T-helper 2 cell treated with Interferon-gamma antibody and Interleukin-4, amounts not matched to agents 100 ng/mL and 5 ng/mL, for 36 hours (primary cell): Measurements from ENCODE around the gene PF4V1. TPM values are rescaled to one million over a fixed set of nuclear protein-coding genes. Genes with fewer than 3 reads are reported as not detected.
"Not testable (repeated sequence)": the region's sequence is repeated elsewhere in the genome, so short reads cannot be mapped to it uniquely, and the experiment has no call there.

Experiments used
- intact Hi-C: fragments of 100-400 bp; cut with micrococcal nuclease; formaldehyde crosslinking; loops from one replicate; pipeline ENCODE4 v1.15.1; 2023
- total RNA-seq: library from RNA; stranded (reverse); gene quantifications from 2 replicates; pipeline ENCODE4 v1.2.3, GENCODE V29; 2022

Gene PF4V1
- total RNA-seq, 1 donor from 2014 or later = not detected

DNA sequence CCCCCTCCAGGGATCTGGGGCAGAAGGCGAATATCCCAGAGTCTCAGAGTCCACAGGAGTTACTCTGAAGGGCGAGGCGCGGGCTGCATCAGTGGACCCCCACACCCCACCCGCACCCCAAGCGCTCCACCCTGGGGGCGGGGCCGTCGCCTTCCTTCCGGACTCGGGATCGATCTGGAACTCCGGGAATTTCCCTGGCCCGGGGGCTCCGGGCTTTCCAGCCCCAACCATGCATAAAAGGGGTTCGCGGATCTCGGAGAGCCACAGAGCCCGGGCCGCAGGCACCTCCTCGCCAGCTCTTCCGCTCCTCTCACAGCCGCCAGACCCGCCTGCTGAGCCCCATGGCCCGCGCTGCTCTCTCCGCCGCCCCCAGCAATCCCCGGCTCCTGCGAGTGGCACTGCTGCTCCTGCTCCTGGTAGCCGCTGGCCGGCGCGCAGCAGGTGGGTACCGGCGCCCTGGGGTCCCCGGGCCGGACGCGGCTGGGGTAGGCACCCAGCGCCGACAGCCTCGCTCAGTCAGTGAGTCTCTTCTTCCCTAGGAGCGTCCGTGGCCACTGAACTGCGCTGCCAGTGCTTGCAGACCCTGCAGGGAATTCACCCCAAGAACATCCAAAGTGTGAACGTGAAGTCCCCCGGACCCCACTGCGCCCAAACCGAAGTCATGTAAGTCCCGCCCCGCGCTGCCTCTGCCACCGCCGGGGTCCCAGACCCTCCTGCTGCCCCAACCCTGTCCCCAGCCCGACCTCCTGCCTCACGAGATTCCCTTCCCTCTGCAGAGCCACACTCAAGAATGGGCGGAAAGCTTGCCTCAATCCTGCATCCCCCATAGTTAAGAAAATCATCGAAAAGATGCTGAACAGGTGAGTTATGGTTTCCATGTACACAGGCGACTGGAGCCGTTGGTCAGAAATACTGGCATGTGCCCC lies 16.3 kb downstream of the PF4V1 start, which contains the start of gene CXCL1:
Gene CXCL1, plus strand, starts transcription at position 264 of the 926 bp plus-strand sequence. Its CDS starts 78 bp downstream, at position 342.
- intact Hi-C loops = no loop called here

DNA sequence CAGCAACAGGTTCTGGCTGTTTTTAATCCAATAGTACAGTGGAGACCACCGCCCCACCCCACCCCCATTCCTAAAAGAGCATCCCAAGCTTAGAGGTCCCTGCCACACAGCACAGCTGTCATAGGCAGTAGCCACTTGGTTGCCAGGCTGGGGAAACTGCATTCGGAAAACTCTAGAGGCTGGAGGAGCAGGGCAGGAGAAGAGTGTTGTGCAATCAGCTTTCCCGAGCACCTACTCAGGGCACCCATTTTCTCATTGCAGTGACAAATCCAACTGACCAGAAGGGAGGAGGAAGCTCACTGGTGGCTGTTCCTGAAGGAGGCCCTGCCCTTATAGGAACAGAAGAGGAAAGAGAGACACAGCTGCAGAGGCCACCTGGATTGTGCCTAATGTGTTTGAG lies 17.2 kb downstream of the PF4V1 start:
- intact Hi-C loops = no loop called here

- intact Hi-C loops = no loop called here
Measured at GRCh38 chr4:73870768-73871167, 17.7 kb downstream of the PF4V1 start.

DNA sequence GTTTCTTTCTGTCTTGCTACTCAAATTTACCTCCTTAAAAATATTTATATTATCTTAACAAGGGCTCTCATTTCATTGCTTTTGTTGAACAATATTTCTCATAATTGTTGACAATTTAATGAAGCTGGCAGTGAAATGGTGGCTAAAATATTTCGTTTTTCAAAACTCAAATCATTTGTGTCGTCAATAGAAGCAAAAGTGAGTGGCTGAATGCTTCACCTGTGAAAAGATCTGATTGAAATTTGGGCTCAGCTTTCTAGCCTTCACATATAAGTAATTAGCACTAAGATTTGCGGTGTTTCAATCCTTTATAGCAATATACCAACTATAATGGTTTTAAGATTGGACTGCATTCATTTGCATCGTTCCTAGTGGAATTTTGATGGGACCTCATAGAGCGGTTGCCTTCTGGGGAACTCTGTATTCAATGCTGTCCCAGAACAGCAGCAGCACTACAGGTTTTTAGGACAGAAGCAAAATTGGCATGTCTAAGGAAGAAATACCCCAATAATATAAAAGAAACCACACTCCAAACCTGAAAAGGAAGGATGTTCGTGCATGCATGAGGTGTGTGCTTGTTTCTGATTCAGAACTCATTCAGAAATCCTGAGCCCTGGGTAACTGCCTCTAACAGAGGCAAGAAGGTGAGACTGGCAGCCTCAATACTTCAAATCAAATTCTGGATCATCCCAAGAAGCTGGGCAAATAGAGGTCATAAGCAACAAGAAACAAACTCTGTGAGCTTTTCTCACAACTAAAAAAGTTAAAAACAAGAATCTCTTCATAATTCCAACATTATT lies 18.6 kb downstream of the PF4V1 start:
- intact Hi-C loops = no loop called here

DNA sequence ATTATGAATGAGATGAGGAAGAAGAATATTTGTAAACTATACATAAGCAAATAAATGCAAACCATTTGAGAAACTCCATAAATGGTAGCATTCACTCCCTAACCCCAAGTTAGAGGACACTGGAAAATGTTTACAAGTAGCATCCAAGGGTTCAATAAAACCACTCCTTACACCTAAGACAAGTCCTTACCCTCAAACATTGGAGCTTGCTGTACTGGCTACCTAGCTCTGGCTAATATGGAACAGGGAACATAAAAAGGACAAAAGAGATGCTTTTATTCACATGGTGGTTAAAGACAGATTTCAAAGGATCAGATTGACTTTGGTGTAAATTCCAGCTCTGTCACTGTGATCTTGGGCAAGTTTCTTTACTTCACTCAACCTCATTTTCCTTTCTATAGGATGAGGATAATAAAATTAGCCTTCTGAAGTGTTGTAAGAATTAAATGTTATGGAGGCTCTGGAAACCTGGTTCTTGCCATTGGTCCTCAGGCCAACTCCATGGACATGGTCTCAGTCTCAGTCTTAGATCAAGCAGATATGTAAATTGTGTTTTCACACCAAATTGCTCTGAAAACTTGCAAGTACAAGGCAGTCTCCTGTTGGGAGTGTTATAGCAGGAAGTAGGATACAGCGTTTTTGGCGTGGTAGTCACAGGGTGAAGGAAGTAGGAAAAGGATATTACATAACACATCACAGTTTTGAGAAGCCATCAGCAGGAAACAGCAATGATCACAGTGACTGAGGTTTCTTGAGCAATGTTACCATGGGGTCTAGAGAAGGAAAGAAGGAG lies 19.4 kb downstream of the PF4V1 start:
- intact Hi-C loops = no loop called here

DNA sequence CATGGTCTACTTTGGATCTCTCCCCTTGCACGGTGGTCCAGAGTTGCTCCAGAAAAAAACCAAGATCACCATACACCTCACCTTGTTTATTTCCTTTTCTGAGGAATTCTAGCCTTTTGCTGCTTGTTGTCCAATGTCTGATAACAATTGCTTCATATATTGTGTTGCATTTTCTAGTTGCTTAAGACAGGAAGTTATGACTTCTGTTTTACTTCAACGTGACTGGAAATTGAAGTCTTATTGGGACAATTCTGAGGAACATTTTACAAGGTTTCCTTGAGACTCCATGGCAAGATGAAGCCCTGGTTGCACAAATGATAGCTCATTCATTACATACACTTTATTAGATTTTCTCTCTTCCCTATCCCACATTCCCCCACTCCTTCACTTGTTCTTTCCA lies 21.3 kb downstream of the PF4V1 start:
- intact Hi-C loops = no loop called here

DNA sequence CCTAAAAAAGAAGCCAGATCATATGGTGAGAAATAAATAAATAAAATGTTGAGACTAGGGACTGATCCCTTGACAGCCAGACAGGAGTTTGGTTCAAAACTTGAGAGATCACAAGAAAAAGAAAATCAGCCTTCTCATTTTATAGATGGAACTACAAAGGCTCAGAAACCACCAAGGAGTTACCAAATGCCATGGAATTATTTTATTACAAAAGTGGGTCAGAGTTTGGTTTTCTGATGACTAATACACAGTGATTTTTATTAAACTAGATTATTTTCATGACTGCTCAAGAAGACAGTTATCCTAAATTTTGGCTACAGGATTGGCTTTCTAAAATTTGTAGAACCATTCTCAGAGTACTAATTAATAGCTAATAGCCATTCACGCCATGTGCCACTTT lies 22.3 kb downstream of the PF4V1 start:
- intact Hi-C loops = no loop called here

- intact Hi-C loops = no loop called here
Measured at GRCh38 chr4:73883306-73883705, 30.2 kb downstream of the PF4V1 start.

DNA sequence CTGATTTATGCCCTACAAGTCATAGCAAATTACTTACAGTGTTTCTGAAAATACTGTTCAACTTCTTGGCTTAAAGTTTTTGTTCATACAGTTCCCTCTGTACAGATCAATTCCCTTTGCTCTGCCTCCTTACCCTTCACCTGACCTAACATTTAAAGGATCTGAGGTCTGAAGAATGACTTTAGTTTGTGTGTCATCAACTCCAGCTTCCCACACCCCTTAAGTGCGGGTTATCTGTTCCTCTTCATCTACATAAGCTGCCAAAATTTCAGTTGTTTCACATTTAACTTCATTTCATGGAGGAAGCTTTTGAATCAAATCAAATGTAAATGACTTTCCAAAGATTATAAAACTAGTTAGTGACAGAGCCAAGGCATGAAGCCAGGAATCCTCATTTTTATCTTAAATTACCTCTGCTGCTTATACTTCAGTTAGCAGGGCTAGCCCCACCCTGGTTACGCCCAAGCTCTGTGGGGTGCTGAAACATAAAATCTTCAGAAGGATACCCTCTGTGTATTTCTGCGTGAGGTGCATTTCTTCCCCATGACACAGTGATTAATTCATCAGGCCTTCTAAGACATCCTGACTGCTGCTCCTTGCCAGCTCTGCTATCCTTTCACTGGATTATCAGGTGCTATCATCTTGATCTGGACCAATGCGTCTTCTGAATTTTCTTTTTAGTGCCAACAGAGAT lies 32.6 kb downstream of the PF4V1 start:
- intact Hi-C loops = no loop called here

- intact Hi-C loops = no loop called here
Measured at GRCh38 chr4:73891326-73891725, 38.2 kb downstream of the PF4V1 start.

DNA sequence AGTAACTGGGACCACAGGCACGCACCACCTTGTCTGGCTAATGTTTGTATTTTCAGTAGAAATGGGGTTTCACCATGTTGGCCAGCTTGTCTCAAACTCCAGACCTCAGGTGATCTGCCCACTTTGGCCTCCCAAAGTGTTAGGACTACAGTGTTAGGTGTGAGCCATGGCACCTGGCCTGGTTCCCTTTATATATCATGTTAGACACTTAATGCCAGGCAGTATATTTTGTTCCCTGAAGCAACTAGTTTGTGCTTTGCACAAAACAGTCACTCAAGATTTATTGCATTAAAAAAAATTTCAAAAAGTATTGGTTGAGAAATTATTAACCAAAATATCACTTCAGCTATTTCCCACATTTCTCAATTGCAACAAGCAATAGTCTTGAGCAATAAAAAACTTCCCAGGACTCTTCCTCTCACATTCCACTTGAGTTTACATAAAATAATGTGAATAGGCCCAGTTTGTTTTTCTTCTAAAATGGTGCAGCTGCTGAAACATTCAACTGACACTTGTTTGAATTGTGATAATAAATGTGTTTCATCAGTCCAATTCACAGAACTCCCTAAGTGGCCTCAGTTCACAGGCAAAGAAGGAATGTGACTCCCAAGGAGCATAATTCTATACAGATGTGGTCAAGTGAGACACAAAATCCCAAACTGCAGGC lies 38.8 kb downstream of the PF4V1 start:
- intact Hi-C loops = no loop called here

GRCh38 chr4:73892966-73893365 lies 39.9 kb downstream of the PF4V1 start:
- intact Hi-C loops = no loop called here

DNA sequence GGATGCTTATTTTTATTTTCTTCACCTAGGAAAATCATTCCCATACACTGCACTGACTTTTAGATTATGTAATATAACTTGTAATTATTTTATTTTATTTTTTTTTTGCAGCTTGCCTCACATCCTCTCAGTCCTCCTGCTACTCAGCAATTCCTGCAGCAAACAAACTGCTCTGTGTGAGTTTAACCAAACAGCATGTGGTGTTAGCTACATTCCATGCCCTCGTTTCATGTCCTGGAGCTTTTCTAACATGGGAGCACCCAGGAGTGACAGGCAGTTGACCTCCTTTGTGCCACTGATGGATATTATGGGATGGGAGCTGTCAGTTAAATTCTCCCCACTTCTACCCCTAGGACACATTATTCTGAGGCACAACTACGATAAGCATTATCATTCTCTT lies 40.9 kb downstream of the PF4V1 start:
- intact Hi-C loops = no loop called here

- intact Hi-C loops = no loop called here
Measured at GRCh38 chr4:73895201-73896175, 42.4 kb downstream of the PF4V1 start.

GRCh38 chr4:73896416-73896815 lies 43.3 kb downstream of the PF4V1 start:
- intact Hi-C loops = no loop called here

GRCh38 chr4:73897380-73898136 lies 44.5 kb downstream of the PF4V1 start:
- intact Hi-C loops = no loop called here

- intact Hi-C loops = not testable (repeated sequence)
Measured at GRCh38 chr4:73899338-73899737, 46.2 kb downstream of the PF4V1 start.

GRCh38 chr4:73901031-73901430 lies 47.9 kb downstream of the PF4V1 start:
- intact Hi-C loops = no loop called here
